Astrocyte (in vitro differentiated cells and primary cell): ENCODE measurements around the gene FHL3.

ENCODE experiments used
- CTCF ChIP-seq: IDR thresholded peaks from 2 replicates; pipeline ENCODE4 v1.5.1; 2011; ENCODE audit warnings: low read depth, mild to moderate bottlenecking, inconsistent platforms, low read length, moderate library complexity; ENCODE audit not compliant: insufficient read depth
- EZH2 ChIP-seq: IDR thresholded peaks from 2 replicates; pipeline ENCODE4 v1.6.1; 2012; ENCODE audit warnings: mild to moderate bottlenecking, low read length, inconsistent platforms; ENCODE audit not compliant: insufficient read depth

- TF ChIP-seq CTCF (no peak), EZH2 (no peak)
These were observed 50.9 kb downstream of the FHL3 start for GRCh38 chr1:37954316-37954971.
